SK-N-SH (cell line): ENCODE data around the gene CTNNB1.

ENCODE experiments used
- CTCF ChIP-seq: fragments of 200-600 bp; sonication (generic); IDR thresholded peaks from 2 replicates; pipeline ENCODE4 v1.6.1; 2017; ENCODE audit warnings: antibody characterized with exemption, mild to moderate bottlenecking, moderate library complexity
- MAX ChIP-seq: IDR thresholded peaks from 2 replicates; pipeline ENCODE4 v1.4.0; 2012; ENCODE audit warnings: low read depth
- USF1 ChIP-seq: IDR thresholded peaks from 2 replicates; pipeline ENCODE4 v1.4.0; 2012; ENCODE audit warnings: low read depth, borderline replicate concordance
- YY1 ChIP-seq: IDR thresholded peaks from 2 replicates; pipeline ENCODE4 v1.4.0; 2012; ENCODE audit warnings: low read depth, mild to moderate bottlenecking
- ZBTB33 ChIP-seq: IDR thresholded peaks from 2 replicates; pipeline ENCODE4 v1.4.0; 2012; ENCODE audit warnings: low read depth, borderline replicate concordance

GRCh38 chr3:41167722-41168497 lies 31.4 kb upstream of the CTNNB1 start:
- TF ChIP-seq CTCF = no peak
- no peak for TF ChIP-seq MAX
- no peak for TF ChIP-seq YY1
- TF ChIP-seq ZBTB33 = no peak
- TF ChIP-seq USF1 = no peak
